Neuronal stem cell (in vitro differentiated cells): ENCODE data around the gene PALM.

Source experiments
- DNase-seq: peaks from one replicate; pipeline ENCODE4 v3.0.0-alpha.2; 2013; ENCODE audit warnings: low spot score
- H2AFZ ChIP-seq: one replicate; pipeline ENCODE4 v1.6.1; 2013; ENCODE audit warnings: mild to moderate bottlenecking, low read length, inconsistent platforms
- H2AK5ac ChIP-seq: 2 replicates; pipeline ENCODE4 v1.6.1; 2013; ENCODE audit warnings: low read depth, mild to moderate bottlenecking, inconsistent platforms, low read length, moderate library complexity, mixed read lengths
- H2BK120ac ChIP-seq: 2 replicates; pipeline ENCODE4 v1.6.1; 2013; ENCODE audit warnings: low read depth, mild to moderate bottlenecking, inconsistent platforms, low read length, moderate library complexity, mixed read lengths
- H2BK12ac ChIP-seq: one replicate; pipeline ENCODE4 v1.6.1; 2013; ENCODE audit warnings: low read length, inconsistent platforms
- H2BK15ac ChIP-seq: 2 replicates; pipeline ENCODE4 v1.6.1; 2013; ENCODE audit warnings: mild to moderate bottlenecking, low read length, inconsistent platforms, mixed read lengths
- H2BK5ac ChIP-seq: one replicate; pipeline ENCODE4 v1.6.1; 2013; ENCODE audit warnings: inconsistent platforms, mild to moderate bottlenecking, low read length, moderate library complexity
- H3K14ac ChIP-seq: one replicate; pipeline ENCODE4 v1.6.1; 2013; ENCODE audit warnings: low read length, inconsistent platforms
- H3K18ac ChIP-seq: 2 replicates; pipeline ENCODE4 v1.6.1; 2013; ENCODE audit warnings: low read length, inconsistent platforms
- H3K23ac ChIP-seq: 2 replicates; pipeline ENCODE4 v1.6.1; 2013; ENCODE audit warnings: low read depth, mild to moderate bottlenecking, mixed read lengths, low read length, inconsistent platforms; ENCODE audit not compliant: poor library complexity
- H3K27ac ChIP-seq: replicated peaks from 3 replicates; pipeline ENCODE4 v1.5.1; 2013; ENCODE audit warnings: low read length, inconsistent platforms
- H3K27me3 ChIP-seq, 3 experiments: 2 replicates each; pipeline ENCODE4 v1.6.1; 2013; ENCODE audit warnings: low read length in 3 of 3, mild to moderate bottlenecking in 2 of 3, inconsistent platforms in 1 of 3, low read depth in 1 of 3, mixed read lengths in 1 of 3, moderate library complexity in 1 of 3; ENCODE audit not compliant: control insufficient read depth in 3 of 3, insufficient read depth in 3 of 3
- H3K36me3 ChIP-seq, 2 donors: replicated peaks in 1 of 2; 2 replicates each; pipeline ENCODE4 v1.6.1; 2013; ENCODE audit warnings: low read length in 2 of 2; ENCODE audit not compliant: control insufficient read depth in 2 of 2, insufficient read depth in 2 of 2
- H3K4ac ChIP-seq: 2 replicates; pipeline ENCODE4 v1.6.1; 2013; ENCODE audit warnings: inconsistent platforms, mild to moderate bottlenecking, low read length, moderate library complexity
- H3K4me1 ChIP-seq, 2 donors: 1 replicate in 1 of 2; 2 replicates in 1 of 2; pipeline ENCODE4 v1.6.1; 2013; ENCODE audit warnings: low read length in 2 of 2, low read depth in 1 of 2; ENCODE audit not compliant: control insufficient read depth in 2 of 2, insufficient read depth in 1 of 2
- H3K4me2 ChIP-seq: one replicate; pipeline ENCODE4 v1.6.1; 2013; ENCODE audit warnings: mild to moderate bottlenecking, low read length, inconsistent platforms; ENCODE audit not compliant: insufficient read depth, poor library complexity, severe bottlenecking
- H3K4me3 ChIP-seq, 2 donors: 2 replicates each; pipeline ENCODE4 v1.5.1; 2013; ENCODE audit warnings: low read length in 2 of 2, mild to moderate bottlenecking in 2 of 2, inconsistent platforms in 1 of 2, moderate library complexity in 1 of 2
- H3K79me1 ChIP-seq: one replicate; pipeline ENCODE4 v1.6.1; 2013; ENCODE audit warnings: low read depth, mild to moderate bottlenecking, inconsistent platforms, low read length, moderate library complexity
- H3K9ac ChIP-seq: one replicate; pipeline ENCODE4 v1.6.1; 2013; ENCODE audit warnings: mild to moderate bottlenecking, low read depth, low read length, inconsistent platforms; ENCODE audit not compliant: poor library complexity
- H3K9me3 ChIP-seq, 2 donors: replicated peaks in 1 of 2; 2 replicates each; pipeline versions ENCODE3 to v1.6.1; 2013; ENCODE audit warnings: low read length in 2 of 2, mild to moderate bottlenecking in 2 of 2, inconsistent platforms in 1 of 2, low read depth in 1 of 2, mixed read lengths in 1 of 2, moderate library complexity in 1 of 2; ENCODE audit not compliant: control insufficient read depth in 2 of 2, insufficient read depth in 1 of 2
- H4K8ac ChIP-seq: one replicate; pipeline ENCODE4 v1.6.1; 2013; ENCODE audit warnings: low read depth, mild to moderate bottlenecking, inconsistent platforms, low read length, moderate library complexity
- H4K91ac ChIP-seq: one replicate; pipeline ENCODE4 v1.6.1; 2013; ENCODE audit warnings: low read length, low read depth, mild to moderate bottlenecking, inconsistent platforms; ENCODE audit not compliant: poor library complexity
- WGBS, 2 donors: extraction: QIAGEN DNeasy Blood & Tissue Kit; methylation state at CpG; one replicate each; pipeline ENCODE4 v1.1.7; 2013; ENCODE audit warnings: missing lambda C conversion rate in 2 of 2, mixed read lengths in 1 of 2; ENCODE audit not compliant: insufficient read length in 2 of 2, insufficient replicate concordance in 1 of 2; ENCODE audit errors: extremely low coverage in 2 of 2; 5-methylcytosine and 5-hydroxymethylcytosine counted together

Gene PALM

DNA sequence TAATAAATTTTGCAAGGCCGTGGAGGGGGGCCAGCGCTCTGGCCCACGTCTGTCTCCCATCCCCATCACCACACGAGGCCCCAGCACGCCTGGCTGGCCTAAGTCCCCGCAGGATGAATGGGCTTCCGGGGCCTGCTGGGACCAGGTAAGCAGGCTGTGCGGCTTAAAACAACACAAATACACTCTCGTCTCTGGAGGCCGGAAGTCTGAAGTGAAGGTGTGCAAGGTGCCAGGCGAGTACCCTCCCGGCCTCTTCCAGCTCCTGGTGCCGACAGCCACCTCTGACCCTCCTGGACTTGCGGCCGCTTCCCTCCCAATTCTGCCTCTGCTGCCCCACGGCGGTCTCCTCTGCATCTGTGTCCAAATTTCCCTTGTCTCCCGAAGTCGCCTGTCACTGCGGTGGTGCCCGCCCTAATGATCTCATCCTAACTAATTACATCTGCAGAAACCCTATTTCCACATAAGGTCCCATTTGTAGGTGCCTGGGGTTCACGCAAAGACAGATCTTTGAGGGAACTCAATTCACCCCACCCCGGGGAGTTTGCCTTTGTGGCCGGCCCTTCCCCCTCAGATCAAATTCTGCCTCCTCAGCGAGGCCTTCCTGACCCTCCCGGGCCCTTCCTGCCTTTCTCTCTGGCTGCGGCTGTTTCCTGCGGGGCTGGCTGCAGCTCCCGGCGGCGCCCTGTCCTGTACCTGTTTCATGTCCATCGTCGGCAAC is 80.4 kb downstream of the PALM start:
- Histone ChIP-seq H4K91ac (no peak overlapping the region), H2BK12ac (no peak overlapping the region), H3K9ac (peak overlapping the region; percentile 84), H3K4ac (peak overlapping the region; percentile 76), H3K4me2 (no peak overlapping the region), H3K79me1 (no peaks in the 10 kb centered on the region), H2BK15ac (peak overlapping the region; percentile 96), H3K4me1 (peaks cover 15 to 16% of the 10 kb centered on the region in 2 donors), H3K36me3 (no peaks in the 10 kb centered on the region), H3K23ac (peak overlapping the region; percentile 85), H3K27me3 (no peaks in the 10 kb centered on the region), H2AFZ (peak overlapping the region; percentile 87), H2BK5ac (peak overlapping the region; percentile 91), H2AK5ac (peak overlapping the region; percentile 90), H3K27ac (peak overlapping the region; percentile 85), H3K18ac (peak overlapping the region; percentile 96), H3K4me3 (peak overlapping the region in 1 of 2 donors; percentile 41), H2BK120ac (peak overlapping the region; percentile 98), H3K9me3 (peaks cover 0 to 2% of the 10 kb centered on the region in 2 donors), H3K14ac (no peak overlapping the region), H4K8ac (peak overlapping the region; percentile 99)
- no peak for DNase-seq
- WGBS, 2 donors: no CpG with 5 or more reads among the region's 33 CpGs

DNA sequence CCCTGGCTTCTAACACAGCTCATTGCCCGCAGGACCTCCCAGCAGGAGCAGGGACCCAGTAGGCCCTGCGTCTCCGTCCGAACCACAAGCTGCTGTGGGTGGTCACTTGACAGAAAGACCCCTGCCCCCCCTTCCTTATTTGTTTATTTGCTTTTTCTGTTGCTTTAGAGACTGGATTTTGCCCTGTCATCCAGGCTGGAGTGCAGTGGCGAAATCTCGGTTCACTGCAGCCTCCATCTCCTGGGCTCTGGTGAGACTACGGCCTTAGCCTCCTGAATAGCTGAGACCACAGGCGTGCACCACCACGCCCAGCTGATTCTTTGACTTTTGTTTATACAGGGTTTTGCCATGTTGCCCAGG is 80.9 kb downstream of the PALM start:
- H2BK5ac ChIP-seq: peak overlapping the region; percentile 91
- no peak overlapping the region for H4K91ac ChIP-seq
- no peaks in the 10 kb centered on the region for H3K27me3 ChIP-seq
- peak overlapping the region; percentile 96 for H2BK15ac ChIP-seq
- WGBS, 2 donors: no CpG with 5 or more reads among the region's 9 CpGs
- no peak overlapping the region for H3K4me2 ChIP-seq
- H3K4me3 ChIP-seq: peak overlapping the region; percentile 11 to 41
- H3K27ac ChIP-seq: peak overlapping the region; percentile 85
- DNase-seq: no peak
- peak overlapping the region; percentile 85 for H3K23ac ChIP-seq
- peaks cover 13 to 16% of the 10 kb centered on the region in 2 donors for H3K4me1 ChIP-seq
- H3K14ac ChIP-seq: no peak overlapping the region
- H3K18ac ChIP-seq: peak overlapping the region; percentile 96
- H3K36me3 ChIP-seq: no peaks in the 10 kb centered on the region
- H3K9ac ChIP-seq: peak overlapping the region; percentile 64
- peak overlapping the region; percentile 90 for H2AK5ac ChIP-seq
- no peaks in the 10 kb centered on the region for H3K79me1 ChIP-seq
- H2AFZ ChIP-seq: peak overlapping the region; percentile 87
- H2BK120ac ChIP-seq: peak overlapping the region; percentile 98
- no peak overlapping the region for H2BK12ac ChIP-seq
- H3K9me3 ChIP-seq: no peaks in the 10 kb centered on the region
- H4K8ac ChIP-seq: no peak overlapping the region
- H3K4ac ChIP-seq: no peak overlapping the region

DNA sequence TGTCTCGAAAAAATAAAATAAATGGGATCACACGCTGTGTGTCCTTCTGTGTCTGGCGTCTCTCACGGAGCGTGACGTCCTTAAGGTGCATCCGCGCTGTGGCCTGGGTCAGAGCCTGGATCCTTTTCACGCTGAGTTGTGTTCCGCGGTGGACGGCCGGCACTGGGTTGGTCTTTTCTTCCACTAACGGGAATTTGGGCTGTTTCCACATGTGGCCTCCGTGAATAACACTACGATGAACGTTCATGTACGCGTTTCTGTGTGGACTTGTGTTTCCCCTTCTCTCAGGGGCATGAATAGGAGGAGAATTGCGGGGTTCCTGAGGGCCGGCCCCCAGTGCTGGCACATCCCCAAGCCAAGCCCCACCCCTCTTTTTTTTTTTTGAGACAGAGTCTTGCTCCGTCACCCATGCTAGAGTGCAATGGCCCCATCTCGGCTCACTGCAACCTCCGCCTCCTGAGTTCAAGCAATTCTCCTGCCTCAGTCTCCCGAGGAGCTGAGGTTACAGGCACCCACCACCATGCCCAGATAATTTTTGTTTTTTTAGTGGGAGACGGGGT is 82.4 kb downstream of the PALM start:
- no peaks in the 10 kb centered on the region for H3K36me3 ChIP-seq
- H2BK5ac ChIP-seq: no peak overlapping the region
- no peak overlapping the region for H2BK120ac ChIP-seq
- WGBS, 2 donors: no CpG with 5 or more reads among the region's 26 CpGs
- no peaks in the 10 kb centered on the region for H3K27me3 ChIP-seq
- H3K23ac ChIP-seq: peak overlapping the region; percentile 52
- H3K4me2 ChIP-seq: no peak overlapping the region
- no peak overlapping the region for H2BK12ac ChIP-seq
- no peaks in the 10 kb centered on the region for H3K9me3 ChIP-seq
- no peak overlapping the region for H3K4me3 ChIP-seq
- no peak overlapping the region for H3K4ac ChIP-seq
- H2AFZ ChIP-seq: no peak overlapping the region
- peaks cover 13 to 16% of the 10 kb centered on the region in 2 donors for H3K4me1 ChIP-seq
- H2AK5ac ChIP-seq: peak overlapping the region; percentile 89
- H3K79me1 ChIP-seq: no peaks in the 10 kb centered on the region
- H4K91ac ChIP-seq: no peak overlapping the region
- H3K9ac ChIP-seq: no peak overlapping the region
- no peak overlapping the region for H3K27ac ChIP-seq
- peak overlapping the region; percentile 71 for H2BK15ac ChIP-seq
- peak overlapping the region; percentile 89 for H3K14ac ChIP-seq
- no peak for DNase-seq
- H4K8ac ChIP-seq: peak overlapping the region; percentile 48
- no peak overlapping the region for H3K18ac ChIP-seq

DNA sequence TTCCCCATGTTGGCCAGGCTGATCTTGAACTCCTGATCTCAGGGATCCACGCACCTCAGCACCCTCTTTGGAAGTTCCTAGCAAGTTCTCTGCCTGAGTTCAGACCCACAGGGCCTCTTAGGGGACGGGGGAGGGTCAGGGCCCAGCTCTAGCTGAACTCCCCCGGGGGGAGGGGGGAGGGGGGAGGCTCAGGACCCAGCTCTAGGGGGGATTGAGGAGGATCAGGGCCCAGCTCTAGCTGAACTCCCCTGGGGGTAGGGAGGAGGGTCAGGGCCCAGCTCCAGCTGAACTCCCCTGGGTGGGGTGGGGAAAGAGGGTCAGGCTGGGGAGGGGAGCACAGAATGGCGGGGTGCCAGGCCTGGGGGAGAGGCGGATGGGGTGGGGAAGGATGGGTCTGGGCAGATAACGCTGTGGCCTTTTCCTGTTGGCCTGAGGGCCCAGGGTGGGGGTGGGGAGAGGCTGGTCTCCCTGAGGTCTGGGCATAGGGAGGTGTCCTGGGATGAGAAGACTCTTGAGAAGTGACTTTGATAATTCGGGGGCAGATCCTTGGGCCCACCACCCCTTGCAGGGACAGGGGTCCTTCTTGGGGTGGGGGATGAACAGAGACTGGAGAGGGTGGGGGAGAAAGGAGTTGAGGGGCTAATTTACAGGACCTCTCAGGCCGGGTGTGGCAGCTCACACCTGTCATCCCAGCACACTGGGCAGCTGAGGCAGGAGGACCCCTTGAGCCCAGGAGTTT is 83.0 kb downstream of the PALM start:
- H3K4me3 ChIP-seq: no peak overlapping the region
- peak overlapping the region; percentile 75 for H2BK15ac ChIP-seq
- H4K91ac ChIP-seq: no peak overlapping the region
- H3K14ac ChIP-seq: no peak overlapping the region
- no peak overlapping the region for H3K9ac ChIP-seq
- no peak overlapping the region for H3K4ac ChIP-seq
- WGBS, 2 donors: no CpG with 5 or more reads among the region's 8 CpGs
- no peak overlapping the region for H2AFZ ChIP-seq
- H2BK12ac ChIP-seq: no peak overlapping the region
- no peak overlapping the region for H2BK5ac ChIP-seq
- peaks cover 13 to 16% of the 10 kb centered on the region in 2 donors for H3K4me1 ChIP-seq
- peak overlapping the region; percentile 17 for H2BK120ac ChIP-seq
- no peak overlapping the region for H4K8ac ChIP-seq
- H3K27me3 ChIP-seq: no peaks in the 10 kb centered on the region
- H2AK5ac ChIP-seq: peak overlapping the region; percentile 8
- no peak overlapping the region for H3K18ac ChIP-seq
- H3K23ac ChIP-seq: no peak overlapping the region
- no peaks in the 10 kb centered on the region for H3K36me3 ChIP-seq
- no peak for DNase-seq
- H3K27ac ChIP-seq: no peak overlapping the region
- no peaks in the 10 kb centered on the region for H3K9me3 ChIP-seq
- no peaks in the 10 kb centered on the region for H3K79me1 ChIP-seq
- H3K4me2 ChIP-seq: no peak overlapping the region
